Thyroid gland (tissue), 4 donors: Measurements from ENCODE around the gene SYPL2.

Experiments used
- CTCF ChIP-seq, 6 experiments: fragments of 200-600 bp in 3 of 6; fragments of 450-650 bp in 3 of 6; sonication (generic) in 3 of 6; IDR thresholded peaks; one replicate each; pipeline ENCODE4 v1.5.1; 2016 to 2019; ENCODE audit warnings: antibody characterized with exemption in 6 of 6, mild to moderate bottlenecking in 2 of 6, inconsistent platforms in 1 of 6, moderate library complexity in 1 of 6
- POLR2A ChIP-seq, 2 donors: fragments of 450-650 bp; IDR thresholded peaks; one replicate each; pipeline ENCODE4 v1.6.1; 2017; ENCODE audit warnings: antibody characterized with exemption in 2 of 2, mild to moderate bottlenecking in 2 of 2, moderate library complexity in 1 of 2

- TF ChIP-seq POLR2A (IDR thresholded peaks at IDR 0.05) (no peak), CTCF (IDR thresholded peaks at IDR 0.05) (no peak)
Observed at GRCh38 chr1:109479901-109480300, 13.6 kb downstream of the SYPL2 start.
